Ramos (cell line): ENCODE measurements around the gene GRAP.
"Not testable (repeated sequence)": the region's sequence is repeated elsewhere in the genome, so short reads cannot be mapped to it uniquely, and the experiment has no call there.

Source experiments
- in situ Hi-C: fragments of 300-500 bp; cut with MboI; formaldehyde crosslinking; loops from one replicate; pipeline ENCODE4 v1.14.3; 2022; ENCODE audit warnings: low sequenced_read_pairs; ENCODE audit not compliant: unreplicated experiment

GRAP gene

GRCh38 chr17:19046782-19047375 lies at the start of gene GRAP:
Gene GRAP (minus strand): TSS chr17:19046957. CDS start chr17:19046926, 31 bp downstream.
- in situ Hi-C loops = not testable (repeated sequence)

DNA sequence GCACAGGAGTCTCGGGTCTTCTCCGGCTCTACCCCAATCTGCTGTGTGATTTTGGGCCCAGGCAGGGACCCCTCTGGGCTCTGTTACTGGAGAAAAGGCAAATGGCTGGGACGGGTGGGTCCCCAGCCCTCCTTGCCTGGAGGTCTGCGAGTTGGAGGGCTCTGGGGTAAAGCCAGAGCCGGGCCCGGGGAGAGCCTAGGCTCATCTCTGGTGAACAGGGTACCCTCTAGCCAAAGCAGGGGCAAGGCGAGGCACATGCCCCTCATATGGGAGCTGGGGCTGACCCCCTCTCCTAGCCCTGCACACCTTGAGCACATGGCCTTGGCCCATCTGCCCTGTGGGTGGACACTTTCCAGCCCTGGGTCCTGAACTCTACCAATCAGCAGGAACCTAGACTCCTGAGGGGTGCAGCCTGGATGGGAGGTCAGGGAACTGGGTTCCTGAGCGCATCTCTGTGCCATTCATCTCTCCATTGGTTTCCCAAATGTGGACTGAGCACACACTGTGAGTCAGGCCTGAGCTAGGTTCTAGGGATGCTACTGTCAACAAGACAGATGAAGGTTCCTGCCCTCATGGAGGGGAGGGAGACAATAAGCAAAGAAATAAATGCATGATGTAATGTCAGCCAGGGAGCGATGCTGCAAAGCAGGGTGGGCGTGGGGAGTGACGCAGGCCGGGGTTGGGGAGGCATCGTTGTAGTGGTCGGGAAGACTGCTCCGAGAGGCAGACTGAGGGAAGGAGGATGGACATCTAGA lies 47.1 kb upstream of the GRAP start:
- in situ Hi-C loops = not testable (repeated sequence)

DNA sequence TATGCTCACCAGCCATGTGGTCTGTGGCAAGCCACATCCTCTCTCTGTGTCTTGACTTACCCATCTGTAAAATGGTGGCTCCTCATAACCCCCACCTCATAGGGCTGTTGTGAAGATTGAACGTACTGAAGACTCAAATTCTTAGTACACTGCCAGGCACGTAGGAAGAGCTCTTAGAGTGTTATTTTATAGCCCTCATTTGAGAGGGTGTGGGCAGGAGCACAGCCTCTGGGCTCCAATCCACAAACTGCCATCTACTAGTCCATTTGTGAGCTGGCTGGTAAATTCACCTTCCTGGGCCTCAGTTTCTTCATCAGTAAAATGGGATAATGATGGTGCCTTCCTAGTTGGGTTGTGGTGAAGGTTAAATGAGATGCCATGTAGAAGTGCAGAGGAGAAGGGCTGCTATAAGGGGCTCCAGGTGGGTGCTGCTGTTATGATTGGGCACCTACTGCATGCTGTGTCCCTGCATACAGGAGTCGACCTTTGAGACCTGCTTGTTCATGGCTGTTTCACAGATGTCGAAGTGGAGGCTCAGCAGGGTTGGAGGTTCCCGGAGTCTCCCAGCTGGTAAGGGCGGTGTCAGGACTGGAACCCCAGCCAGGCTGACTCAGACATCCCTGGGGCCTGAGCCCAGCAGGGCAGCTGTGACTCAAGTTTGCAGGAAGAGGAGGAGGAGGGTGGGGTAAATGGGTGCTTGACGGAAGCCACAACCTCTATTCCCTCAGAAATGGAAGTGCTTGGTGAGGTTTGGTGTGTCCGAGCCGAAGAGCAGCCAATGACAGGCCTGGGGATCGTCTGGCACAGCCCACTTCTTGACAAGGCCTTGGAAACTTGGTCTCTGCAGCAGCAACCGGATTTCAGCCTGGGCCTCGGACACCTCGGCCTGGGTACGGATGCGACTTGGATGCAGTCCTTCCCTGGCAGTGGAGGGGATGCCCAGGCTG lies 46.3 kb upstream of the GRAP start:
- in situ Hi-C loops = not testable (repeated sequence)

DNA sequence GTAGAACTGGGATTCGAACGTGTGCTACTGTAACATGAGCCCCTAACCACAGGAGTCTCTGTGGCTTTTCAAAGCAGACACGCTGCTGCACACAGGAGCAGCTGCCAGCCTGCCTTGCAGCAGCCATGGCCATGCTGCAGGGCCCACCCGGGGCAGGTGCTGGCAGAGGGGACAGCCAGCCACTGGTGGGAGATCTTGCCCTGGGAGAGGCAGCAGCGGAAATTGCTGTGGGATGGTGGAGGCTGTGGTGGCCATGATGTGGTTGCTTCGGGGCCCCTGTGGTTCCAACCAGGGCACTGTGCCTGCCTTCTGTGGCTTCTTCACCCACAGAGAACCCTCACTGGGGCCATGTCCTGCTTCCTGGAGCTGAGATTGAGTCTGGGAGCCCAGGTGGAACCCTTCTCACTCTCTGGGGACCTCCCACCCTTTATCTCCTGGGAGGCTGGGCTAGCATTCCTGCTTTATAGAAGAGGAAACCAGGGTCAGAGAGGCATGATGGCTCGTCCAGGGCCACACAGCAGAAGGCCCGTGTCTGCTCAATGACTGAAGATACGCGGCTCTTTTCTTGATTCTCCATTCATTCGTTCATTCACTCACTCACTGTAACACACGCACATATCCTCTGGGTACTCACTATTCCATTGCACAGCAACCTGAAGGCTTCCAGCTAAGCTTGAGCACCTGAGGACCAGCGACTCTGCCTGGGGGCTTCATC lies 43.5 kb upstream of the GRAP start:
- in situ Hi-C loops = not testable (repeated sequence)

DNA sequence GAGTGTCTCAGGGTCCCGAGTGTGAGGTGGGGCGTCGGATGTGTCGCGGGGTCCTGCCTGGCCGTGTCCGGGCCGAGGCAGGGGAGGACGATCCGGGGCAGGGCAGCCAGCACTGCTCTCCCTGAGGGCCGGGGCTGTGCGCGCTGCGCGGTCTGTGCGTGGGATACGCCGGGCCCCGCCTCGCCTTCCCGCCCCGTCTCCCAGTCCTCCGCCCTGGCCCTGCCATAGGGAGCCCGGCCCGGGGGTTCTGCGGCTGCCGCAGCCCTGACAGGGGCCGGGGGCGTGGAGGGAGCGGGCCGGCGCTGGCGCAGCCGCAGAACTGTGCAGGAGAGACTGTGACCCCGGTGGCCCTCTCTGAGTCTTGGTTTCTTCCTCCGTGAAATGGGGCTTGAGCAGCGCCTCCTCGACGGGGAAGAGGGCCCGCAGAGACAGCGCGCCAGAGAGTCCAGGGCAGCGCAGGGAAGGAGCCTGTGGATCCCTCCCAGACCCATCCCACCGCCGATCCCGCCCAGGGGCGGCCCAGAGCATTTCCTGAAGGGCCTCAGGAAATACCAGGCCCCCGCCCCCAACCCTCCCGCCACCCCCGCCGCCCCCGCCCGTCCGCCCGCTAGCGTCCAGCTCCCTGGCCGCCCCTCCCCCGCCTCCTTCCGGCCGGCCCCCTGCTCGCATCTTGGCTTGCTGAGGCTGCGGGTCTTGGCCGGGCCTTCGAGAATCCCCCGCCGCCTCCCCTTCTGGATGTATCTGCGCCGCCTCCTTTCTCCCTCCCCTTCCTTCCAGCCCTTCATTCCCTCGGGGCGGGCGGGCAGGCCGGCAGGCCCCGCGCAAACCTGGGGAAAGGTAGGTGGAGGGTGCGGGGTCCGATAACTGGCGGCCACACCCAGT lies 42.3 kb upstream of the GRAP start:
- in situ Hi-C loops = not testable (repeated sequence)

DNA sequence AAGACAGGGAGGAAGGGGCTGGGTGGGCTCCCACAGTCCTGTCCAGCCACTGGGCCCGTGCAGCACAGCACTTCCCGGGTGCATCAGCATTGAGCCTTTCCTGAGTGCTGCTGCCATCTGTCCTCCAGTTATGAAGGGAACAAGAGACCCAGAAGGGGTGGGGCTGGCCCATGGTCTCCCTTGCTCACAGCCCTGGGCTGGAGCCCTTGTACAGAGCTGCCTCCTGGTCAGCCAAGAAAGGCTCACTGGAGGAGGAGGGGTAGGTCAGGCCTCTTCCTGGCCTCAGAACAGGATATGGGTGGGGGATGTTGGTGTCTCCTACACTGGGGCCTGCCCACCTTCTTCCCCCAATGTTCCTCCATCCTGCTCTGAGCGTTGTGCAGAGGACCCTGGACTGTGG lies 30.6 kb upstream of the GRAP start:
- in situ Hi-C loops = not testable (repeated sequence)

DNA sequence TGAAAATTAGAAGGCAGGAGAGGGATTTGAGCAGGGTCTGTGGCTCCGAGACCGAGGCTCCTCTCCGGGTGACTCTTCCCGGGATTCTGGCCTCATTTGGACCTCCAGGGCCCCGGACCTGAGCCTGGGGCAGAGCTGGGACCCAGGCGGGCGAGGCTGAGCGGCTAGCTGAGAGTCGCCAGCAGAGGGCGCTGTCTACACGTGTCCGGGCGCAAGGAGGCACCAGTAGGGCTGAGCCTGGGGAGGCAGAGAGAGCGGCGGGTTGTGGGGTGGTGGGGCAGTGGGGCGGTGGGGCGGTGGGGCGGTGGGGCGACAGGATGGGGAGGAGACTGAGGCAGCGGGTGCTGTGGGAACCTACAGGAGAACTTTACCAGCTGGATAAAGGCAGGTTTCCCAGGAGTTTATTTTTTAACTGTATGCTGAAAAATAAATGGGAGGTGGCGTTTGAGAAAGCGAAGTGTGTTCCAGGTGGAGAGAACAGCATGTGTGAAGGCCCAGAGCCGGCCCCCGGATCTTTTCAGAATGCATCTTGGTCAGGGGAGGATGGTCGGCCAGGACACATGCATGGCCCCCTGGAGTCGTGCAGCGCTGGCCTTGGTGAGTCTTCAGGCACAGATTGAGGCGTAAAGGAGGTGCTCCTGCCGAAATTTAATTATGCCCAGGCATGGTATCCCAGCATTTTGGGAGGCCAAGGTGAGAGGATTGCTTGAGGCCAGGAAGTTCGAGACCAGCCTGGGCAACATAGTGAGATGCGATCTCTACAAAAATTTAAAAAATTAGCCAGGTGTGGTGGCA lies 29.8 kb upstream of the GRAP start:
- in situ Hi-C loops = not testable (repeated sequence)

DNA sequence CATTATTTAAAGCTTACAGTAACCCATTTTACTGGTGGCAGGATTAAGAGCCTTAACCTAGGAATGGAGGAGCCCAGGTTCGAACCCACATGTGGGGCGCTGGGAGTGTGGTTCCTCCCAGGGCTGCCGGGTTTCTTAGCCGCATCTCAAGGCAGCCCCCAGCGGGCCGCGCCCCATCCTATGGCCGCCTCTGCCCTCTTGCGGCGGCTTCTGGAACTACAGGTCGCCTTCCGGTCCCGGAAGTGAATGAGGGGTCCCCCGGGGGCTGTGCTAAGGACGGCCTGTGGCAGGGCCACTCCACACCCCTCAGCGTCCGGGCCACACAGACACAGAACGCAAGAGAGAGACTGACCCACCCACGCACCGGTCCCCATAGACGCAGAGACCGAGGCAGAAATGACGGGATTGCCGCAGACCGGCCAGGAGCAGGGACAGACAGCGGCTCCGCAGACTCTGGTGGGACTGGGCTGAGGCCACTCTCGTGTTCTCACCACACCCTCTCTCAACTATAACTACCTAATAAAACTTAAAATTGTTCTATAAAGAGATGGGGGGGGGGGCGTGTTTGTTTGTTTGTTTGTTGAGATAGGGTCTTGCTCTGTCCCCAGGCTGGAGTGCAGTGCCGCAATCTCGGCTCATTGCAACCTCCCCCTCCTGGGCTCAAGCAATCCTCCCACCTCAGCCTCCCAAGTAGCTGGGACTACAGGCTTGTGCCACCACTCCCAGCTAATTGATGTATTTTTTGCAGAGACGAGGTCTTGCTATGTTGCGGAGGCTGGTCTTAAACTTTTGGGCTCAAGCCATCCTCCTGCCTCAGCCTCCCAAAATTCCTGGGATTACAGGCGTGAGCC lies 23.8 kb upstream of the GRAP start:
- in situ Hi-C loops = not testable (repeated sequence)

DNA sequence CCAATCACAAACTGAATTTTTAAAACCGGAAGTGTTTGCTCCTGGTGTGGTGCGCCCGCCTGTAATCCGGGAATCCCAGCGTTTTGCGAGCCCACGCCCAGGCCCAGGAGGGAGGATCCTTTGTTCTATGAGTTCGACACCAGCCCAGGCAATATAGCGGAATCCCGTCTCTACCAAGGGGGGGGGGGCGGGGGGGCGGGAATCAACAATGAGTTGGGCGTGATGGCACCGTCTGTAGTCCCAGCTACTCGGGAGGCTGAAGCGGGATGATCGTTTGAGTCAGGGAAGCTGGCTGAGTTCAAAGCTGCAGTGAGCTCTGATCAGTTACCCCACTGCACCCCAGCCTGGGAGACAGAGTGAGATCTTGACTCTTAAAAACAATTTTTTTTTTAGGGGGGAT lies 17.6 kb upstream of the GRAP start:
- in situ Hi-C loops = not testable (repeated sequence)

GRCh38 chr17:19063326-19063956 lies 16.7 kb upstream of the GRAP start:
- in situ Hi-C loops = not testable (repeated sequence)

- in situ Hi-C loops = not testable (repeated sequence)
These were observed 16.1 kb upstream of the GRAP start for GRCh38 chr17:19062718-19063325.

- in situ Hi-C loops = not testable (repeated sequence)
These were observed 15.4 kb upstream of the GRAP start for GRCh38 chr17:19062009-19062717.

DNA sequence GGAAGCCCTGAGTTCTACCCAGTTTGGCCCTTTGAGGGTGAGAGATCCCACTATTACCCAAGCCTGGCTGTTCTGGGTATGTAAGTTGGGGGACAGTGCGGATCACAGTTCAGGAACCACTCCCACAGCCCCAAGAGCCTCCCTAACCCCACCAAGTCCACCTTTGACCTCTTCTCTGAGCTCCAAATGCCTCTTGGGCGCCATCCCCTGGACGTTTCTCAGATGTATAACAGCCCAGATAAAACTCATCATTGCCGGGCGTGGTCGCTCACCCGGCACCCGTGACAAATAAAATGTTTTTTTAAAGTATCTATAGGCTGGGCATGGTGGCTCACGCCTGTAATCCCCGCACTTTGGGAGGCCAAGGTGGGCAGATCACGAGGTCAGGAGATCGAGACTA lies 8.7 kb upstream of the GRAP start:
- in situ Hi-C loops = not testable (repeated sequence)

DNA sequence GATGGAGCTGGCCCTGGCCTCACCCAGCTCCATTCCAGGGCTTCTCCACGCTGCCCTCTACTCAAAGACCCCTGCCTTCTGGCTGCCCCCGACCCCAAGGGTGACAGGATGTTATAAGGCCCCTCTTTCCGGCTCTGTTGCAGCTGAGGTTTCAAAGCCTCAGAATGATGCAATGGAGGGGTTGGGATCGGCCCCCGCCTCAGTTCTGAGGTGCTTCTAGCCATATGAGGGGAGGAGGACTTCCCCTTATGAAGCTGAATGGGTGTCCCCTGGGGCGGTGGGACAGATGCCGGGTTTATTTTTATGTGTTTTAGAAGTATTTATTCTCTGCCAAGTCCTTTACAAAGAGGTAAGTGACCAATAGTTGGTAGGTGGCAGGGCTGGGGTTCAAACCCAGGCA lies 2.1 kb upstream of the GRAP start:
- in situ Hi-C loops = not testable (repeated sequence)

DNA sequence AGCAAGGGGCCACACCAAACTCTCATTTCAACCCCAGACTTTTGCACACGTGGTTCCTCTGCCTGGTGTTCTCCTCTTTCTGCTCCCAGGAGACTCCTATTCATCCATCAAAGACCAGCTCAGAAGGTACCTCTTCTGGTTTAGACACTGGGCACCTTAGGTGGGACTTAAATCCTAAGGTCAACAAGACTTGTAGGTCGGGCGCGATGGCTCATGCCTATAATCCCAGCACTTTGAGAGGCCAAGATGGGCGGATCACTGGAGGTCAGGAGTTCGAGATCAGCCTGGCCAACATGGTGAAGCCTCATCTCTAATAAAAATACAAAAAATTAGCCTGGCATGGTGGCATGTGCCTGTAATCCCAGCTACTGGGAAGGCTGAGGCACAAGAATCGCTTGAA lies 753 bp upstream of the GRAP start:
- in situ Hi-C loops = not testable (repeated sequence)

- in situ Hi-C loops = not testable (repeated sequence)
These were observed 2.1 kb downstream of the GRAP start for GRCh38 chr17:19044643-19045042.
